AG08395 (cell line): ENCODE measurements around the gene TPCN2.

Experiments
- DNase-seq: peaks from one replicate; pipeline ENCODE4 v3.0.0; 2012; ENCODE audit warnings: mixed read lengths, low spot score

Gene TPCN2

DNA sequence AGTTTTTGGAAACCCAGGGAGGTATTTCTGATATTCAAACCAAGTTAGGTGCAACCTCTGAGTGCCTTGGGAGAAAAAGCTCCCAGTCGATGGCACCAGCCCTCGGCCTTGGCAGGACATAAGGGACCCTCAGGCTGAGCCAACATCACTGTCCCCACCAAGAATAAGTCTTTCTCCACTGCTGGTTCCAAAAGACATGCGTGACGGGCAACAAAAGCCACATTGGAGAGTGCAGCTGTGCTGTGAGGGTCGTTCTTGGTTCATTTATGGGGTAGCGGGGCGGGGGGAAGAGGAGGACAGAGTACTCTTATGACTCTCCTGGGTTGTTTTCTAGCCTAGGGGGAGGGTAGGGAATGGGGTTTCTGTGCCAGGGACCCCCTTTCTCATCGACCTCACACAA, 11.2 kb upstream of the TPCN2 start:
- no peak for DNase-seq

DNA sequence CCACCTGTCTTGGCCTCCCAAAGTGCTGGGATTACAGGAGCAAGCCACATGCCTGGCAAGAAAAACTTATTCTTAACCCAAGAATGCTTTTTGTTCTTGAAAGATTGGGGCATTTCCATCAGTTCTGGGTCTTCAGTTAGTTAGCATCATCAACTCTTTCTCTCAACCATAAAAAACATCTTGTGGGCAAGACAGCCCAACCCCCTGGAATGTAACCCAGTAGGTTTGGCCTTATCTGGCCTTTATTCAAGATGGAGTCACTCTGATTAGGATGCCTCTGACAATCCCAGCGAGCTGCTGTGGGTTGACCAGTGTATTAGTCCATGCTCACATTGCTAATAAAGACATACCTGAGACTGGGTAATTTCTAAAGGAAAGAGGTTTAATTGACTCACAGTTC, 9.2 kb upstream of the TPCN2 start:
- no peak for DNase-seq

DNA sequence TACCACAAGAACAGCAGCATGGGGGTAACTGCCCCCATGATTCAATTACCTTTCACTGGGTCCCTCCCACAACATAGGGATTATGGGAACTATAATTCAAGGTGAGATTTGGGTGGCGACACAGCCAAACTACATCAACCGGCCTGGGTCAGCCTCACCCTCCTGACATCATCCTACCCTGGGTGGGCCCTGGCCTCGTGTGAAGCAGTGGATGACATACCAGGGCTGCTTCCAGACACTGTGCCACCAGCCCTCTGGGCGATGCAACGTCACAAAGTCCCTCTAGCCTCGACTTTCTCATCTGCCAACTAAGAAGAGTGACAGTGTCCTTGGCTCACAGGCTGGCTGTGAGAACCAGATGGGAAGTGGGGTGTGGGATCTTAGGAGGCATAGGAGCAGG, 8.7 kb upstream of the TPCN2 start:
- no peak for DNase-seq

DNA sequence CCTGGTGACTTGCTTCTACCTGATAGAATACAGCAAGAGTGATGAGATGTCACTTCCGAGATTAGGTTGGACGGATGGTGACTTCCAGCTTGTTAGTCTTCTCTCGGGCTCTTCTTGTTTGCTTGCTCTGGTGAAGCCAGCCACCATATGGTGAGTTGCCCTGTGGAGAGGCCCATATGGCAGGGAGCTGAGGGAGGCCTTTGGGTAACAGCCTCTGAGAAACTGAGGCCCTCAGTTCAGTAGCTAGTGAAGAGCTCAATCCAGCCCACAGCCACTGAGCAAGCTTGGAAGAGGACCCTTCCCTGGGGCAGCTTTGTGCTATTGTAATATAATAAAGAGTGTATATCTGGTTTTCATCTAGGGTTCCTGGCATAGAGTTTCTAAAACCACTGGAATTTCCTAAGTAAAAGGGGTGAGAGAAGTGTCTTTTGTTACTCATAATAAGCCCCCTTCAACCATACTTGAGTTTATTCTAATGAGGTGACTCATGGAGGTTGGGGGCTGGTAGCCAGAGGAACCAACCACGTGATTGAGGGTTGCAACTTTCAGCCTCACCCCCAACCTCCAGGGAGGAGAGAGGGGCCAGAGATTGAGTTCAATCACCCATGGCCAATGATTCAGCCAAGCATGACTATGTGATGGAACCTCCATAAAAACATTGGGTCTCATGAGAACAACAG, 8.0 kb upstream of the TPCN2 start:
- peak; percentile 51 for DNase-seq

- DNase-seq = no peak
Measured at GRCh38 chr11:69041516-69041915, 7.2 kb upstream of the TPCN2 start.

DNA sequence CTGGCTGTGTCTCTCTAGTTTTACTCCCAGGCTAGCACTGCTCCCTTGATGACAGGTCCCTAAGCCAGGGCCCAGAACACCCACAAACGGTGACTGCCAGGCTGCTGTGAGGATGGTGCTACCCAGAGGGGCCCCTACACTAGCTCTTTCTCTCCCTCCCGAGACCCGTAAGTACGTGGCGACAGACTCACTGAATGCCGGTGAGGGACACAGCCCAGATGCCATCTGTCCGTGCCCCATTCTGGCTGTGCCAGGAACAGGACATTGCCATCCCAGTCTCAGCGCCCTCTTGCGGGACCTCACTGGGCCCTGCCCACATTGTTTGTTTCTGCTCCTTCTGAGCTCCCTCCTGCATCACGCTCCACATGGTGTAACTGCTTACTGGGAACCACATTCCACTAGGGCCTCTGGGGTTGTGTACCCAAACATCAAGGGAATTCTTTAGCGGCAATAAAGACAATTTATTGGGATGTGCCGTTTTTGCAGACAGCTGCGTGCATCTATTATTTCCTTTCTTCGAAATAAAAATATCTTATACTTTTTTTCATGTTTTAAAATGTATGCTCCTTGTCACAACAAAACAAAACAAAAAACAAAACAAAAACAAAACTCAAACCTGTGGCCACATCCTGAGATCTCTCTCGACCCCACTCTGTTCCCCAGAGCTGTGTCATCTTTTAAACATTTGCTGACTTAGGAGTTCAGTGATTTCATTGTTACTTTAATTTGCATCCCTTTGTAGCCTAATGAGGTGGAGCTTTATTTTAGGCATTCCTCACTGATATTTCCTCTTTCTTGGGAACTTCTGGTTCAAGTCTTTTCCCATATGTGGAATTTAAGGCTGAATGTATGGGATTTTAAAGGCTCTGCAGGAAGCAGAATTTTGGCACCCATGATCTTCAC, 4.4 kb upstream of the TPCN2 start:
- DNase-seq = peak; percentile 85

GRCh38 chr11:69048031-69048693, 570 bp upstream of the TPCN2 start:
- no peak for DNase-seq

GRCh38 chr11:69049490-69049867, 747 bp downstream of the TPCN2 start:
- no peak for DNase-seq

GRCh38 chr11:69050592-69051380, 2.1 kb downstream of the TPCN2 start:
- DNase-seq = no peak

DNA sequence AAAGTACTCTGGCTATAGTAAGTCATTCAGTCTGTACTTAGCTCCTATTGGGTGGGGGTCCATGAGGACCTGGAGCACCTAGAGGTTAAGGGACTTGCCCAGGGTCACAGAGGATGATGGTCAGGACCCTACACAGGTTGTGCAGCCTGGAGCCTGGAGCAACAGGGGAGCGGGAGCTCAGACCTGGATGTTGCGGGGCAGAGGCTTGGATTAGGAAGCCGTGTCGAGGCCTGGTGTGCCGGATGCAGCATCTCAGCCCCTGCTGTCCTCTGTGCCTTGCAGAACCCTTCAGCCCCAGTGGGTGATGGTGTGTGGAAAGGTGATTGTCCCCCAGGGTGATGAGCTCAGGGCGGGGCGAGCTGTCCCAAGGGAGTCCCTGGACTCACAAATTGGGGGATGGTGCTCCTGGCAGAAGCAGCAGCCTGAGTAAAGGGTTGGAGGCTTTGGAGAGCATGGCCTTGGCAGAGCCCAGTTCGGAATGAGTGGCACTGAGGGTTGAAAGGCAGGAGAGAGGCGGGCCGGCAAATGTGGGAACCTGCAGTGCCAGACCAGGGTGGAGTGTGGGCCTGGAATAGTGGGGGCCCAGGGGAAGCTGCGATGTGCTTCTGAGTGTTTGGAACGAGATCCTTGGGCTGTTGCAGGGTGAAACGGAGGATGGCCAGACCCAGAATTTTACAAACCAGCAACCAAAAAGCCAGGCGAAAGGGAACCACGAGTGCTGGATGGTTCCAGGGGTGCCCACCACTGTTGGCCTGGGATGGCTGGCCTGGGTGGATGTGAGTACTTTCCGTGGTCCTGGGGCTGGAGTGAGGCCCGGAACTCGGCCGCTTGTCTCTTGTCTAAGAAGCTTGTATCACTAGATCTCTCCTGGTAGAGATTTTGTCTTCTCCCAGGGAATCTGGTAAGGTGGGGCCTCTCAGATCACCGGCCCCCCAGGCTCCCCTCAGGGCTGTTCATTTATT, 2.9 kb downstream of the TPCN2 start:
- no peak for DNase-seq

DNA sequence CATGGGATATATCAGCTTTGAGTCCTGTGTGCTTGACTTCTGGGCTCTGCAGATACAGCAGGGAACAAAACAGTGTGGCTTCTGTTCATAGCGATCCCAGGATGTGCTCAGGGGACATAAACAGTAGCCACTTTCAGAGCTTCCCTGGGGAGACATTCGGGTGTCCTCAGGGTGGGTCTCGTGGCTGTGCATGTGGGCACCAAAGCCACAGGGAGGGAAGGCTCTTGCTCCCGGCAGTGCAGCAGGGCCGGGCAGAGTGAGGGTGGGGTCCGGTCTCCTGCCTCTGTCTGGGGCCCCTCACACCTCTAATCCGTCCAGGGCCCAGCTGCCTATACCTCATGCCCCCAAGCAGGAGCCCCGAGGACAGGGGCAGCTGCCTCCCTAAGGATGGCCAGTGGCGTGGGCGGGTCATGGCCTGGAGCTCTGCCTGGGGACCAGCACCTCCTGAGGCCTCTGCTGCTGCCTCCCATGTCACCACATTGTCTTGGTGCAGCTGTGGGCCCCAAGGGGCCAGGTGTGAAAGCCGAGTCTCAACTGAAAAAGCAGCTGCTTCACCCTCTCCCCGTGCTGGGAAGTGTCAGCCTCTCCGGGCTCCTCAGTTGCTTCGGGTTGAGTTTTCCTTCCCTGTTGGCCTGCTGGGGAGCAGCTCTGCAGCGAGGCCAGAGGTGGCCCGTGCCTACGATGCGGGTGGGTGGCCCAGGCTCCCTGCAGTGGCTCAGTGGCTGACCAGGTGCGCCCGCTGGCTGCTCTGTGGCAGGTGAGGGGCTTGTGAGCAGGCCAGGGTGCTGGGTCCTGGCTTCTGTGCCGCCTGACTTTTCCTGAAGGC, 3.8 kb downstream of the TPCN2 start:
- DNase-seq = no peak

DNA sequence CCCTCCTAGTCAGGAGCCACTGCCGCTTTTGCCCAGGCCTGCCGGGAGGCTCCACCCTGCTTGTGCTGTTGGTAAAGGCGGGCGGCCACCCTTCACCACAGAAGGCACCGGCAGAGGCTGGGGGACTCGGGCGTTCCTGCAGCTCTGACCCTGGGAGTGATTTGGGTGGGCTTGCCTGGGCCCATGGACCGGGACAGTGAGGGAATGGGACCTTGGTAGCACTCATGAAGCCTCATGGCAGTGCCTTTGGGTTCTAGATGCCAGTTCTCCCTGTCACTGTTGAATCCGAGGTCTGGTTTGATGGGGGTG, 4.4 kb downstream of the TPCN2 start:
- no peak for DNase-seq

DNA sequence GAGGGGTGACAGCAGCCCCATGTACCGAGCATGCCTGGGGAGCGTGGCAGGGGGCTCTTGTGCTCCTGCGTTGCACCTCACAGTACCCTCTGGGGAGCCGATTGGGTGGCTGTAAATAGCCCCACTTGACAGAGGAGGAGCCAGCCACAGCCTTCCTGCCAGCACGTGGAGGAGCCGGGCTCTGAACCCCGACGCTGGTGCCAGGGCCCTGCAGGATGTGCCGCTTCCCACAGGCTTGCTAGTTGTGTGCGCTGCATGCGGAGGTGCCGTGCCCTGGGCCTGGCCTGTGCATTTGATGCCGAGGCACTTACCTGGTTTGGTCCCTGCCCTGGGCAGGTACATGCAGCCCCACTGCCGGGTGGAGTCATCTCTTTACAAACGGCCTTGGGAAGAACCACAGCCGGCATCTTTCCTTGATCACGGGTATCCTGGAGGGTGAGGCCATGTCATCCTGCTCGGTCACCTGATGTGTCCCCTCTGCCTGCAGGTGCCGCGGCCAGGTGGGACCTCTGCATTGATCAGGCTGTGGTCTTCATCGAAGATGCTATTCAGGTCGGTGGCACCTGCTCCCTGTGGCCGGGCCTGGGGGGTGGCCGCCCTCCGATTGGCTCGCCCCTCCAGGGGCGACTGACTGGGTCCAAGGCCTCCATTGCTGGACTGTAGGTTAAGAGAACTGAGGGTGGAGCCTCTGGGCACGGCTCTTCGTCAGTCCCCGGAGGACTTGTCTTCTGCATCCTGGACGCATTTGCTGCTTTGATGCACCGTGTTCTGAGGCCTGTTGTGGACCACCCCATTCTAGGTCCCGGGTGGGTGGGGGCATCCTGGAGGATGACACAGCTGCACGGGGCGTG, 5.0 kb downstream of the TPCN2 start:
- DNase-seq = no peak

DNA sequence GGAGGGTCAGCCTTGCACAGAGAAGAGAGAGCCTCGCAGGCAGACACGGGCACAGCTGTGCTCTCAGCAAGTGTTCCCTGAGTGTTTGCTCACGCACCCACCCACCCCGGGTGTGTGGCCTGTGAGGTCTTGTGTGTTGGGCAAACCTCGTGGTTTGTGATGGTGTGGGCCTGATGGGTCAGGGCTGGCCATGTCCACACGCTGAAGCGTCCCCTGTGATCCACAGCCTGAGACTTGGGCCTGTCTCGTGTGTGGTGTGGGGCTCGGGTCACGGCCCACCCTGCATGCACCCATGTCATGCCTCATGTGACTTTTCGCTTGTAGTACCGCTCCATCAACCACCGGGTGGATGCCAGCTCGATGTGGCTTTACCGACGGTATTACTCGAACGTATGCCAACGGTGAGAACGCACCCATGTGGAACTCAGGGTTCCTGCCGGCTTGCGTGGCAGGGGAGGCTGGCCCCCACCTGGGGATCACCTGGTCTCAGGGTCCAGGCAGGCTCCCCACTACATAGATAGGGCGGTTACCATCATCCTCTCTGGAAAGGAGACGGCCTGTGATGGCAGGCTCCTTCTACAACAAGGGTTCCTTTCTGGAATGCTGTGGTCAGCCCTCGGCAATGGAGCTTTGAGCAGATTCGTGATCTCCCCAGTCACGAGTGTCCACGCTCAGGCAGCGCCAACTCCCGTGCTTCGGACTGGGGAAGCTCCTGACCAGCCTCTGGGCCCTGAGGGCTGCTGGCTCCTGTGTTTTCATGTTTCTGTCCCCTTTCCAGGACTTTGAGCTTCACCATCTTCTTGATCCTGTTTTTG, 5.9 kb downstream of the TPCN2 start:
- DNase-seq = no peak

- DNase-seq = no peak
Measured at GRCh38 chr11:69055212-69055586, 6.5 kb downstream of the TPCN2 start.

- DNase-seq = no peak
Measured at GRCh38 chr11:69055598-69056516, 7.1 kb downstream of the TPCN2 start.

- DNase-seq = no peak
Measured at GRCh38 chr11:69057236-69057635, 8.5 kb downstream of the TPCN2 start.
